Ecto neural progenitor cell (in vitro differentiated cells): ENCODE measurements around the gene TNRC18.
A peak's percentile ranks its signal among the peaks of the same experiment; 100 is the strongest.
"Not testable (repeated sequence)": the region's sequence is repeated elsewhere in the genome, so short reads cannot be mapped to it uniquely, and the experiment has no call there.

ENCODE experiments used
- DNase-seq: peaks from one replicate; pipeline ENCODE4 v3.0.0-alpha.2; 2018; ENCODE audit warnings: low spot score

Gene TNRC18

GRCh38 chr7:5423306-5423975 lies at the start of gene TNRC18:
TSS of gene TNRC18 (minus strand) at chr7:5423834. CDS start at chr7:5421246, 2,588 bp downstream.
- DNase-seq: peak; percentile 79

- no peak for DNase-seq
These were observed 49.0 kb upstream of the TNRC18 start for GRCh38 chr7:5472432-5473315.

GRCh38 chr7:5471623-5472022 lies 48.0 kb upstream of the TNRC18 start:
- DNase-seq: not testable (repeated sequence)

GRCh38 chr7:5470816-5471215 lies 47.2 kb upstream of the TNRC18 start:
- DNase-seq: no peak

- DNase-seq: peak; percentile 49
These were observed 46.5 kb upstream of the TNRC18 start for GRCh38 chr7:5470167-5470532.

GRCh38 chr7:5469375-5470166 lies 45.9 kb upstream of the TNRC18 start:
- DNase-seq: no peak

GRCh38 chr7:5467645-5468044 lies 44.0 kb upstream of the TNRC18 start:
- no peak for DNase-seq

GRCh38 chr7:5466551-5466950 lies 42.9 kb upstream of the TNRC18 start:
- DNase-seq: no peak

GRCh38 chr7:5463031-5463430 lies 39.4 kb upstream of the TNRC18 start:
- DNase-seq: no peak

- DNase-seq: no peak
These were observed 38.6 kb upstream of the TNRC18 start for GRCh38 chr7:5462216-5462615.

- no peak for DNase-seq
These were observed 35.4 kb upstream of the TNRC18 start for GRCh38 chr7:5458921-5459480.

- DNase-seq: no peak
These were observed 33.7 kb upstream of the TNRC18 start for GRCh38 chr7:5457245-5457735.

- DNase-seq: no peak
These were observed 32.8 kb upstream of the TNRC18 start for GRCh38 chr7:5456409-5456808.

- DNase-seq: no peak
These were observed 32.1 kb upstream of the TNRC18 start for GRCh38 chr7:5455581-5456219.

GRCh38 chr7:5455175-5455574 lies 31.5 kb upstream of the TNRC18 start:
- DNase-seq: no peak

- no peak for DNase-seq
These were observed 30.9 kb upstream of the TNRC18 start for GRCh38 chr7:5454485-5454884.

- no peak for DNase-seq
These were observed 30.0 kb upstream of the TNRC18 start for GRCh38 chr7:5453566-5454075.

GRCh38 chr7:5452937-5453540 lies 29.4 kb upstream of the TNRC18 start:
- DNase-seq: peak; percentile 88

- no peak for DNase-seq
These were observed 28.9 kb upstream of the TNRC18 start for GRCh38 chr7:5452470-5452899.

GRCh38 chr7:5451391-5451790 lies 27.8 kb upstream of the TNRC18 start:
- no peak for DNase-seq
